SK-N-SH (cell line): ENCODE measurements around the gene PLA2G2D. TPM values are rescaled to one million over a fixed set of nuclear protein-coding genes. Genes with fewer than 3 reads are reported as not detected.

ENCODE experiments used
- CTCF ChIA-PET: fragments of 300-600, 350-600 bp; formaldehyde crosslinking; extraction: SDS; loops from one replicate; lab custom pipeline; 2021; lab: Yijun Ruan, JAX
- POLR2A ChIA-PET: fragments of 350-600 bp; sonication (Branson Sonifier 250); formaldehyde crosslinking; extraction: SDS; loops from one replicate; lab custom pipeline; 2020; ENCODE audit warnings: antibody characterized with exemption, inconsistent platforms; lab: Yijun Ruan, JAX
- DNase-seq: peaks from one replicate; pipeline ENCODE4 v3.0.0; 2012
- H2AFZ ChIP-seq: fragments of 200-600 bp; sonication (generic); 2 replicates; pipeline ENCODE4 v1.8.1; 2016; ENCODE audit warnings: antibody characterized with exemption, mild to moderate bottlenecking, low read depth
- H3F3A ChIP-seq: fragments of 200-600 bp; sonication (generic); replicated peaks from 2 replicates; pipeline ENCODE3; 2016; ENCODE audit warnings: antibody characterized with exemption, mild to moderate bottlenecking; ENCODE audit not compliant: insufficient read depth
- H3K27ac ChIP-seq, 2 experiments: fragments of 200-500 bp in 1 of 2; fragments of 200-600 bp in 1 of 2; sonication (Bioruptor generic) in 1 of 2; sonication (generic), shearing (Covaris generic) in 1 of 2; 2 replicates each; pipeline versions ENCODE4 v1.5.1 to v1.6.1; 2014 to 2016; ENCODE audit warnings: low read depth in 2 of 2, inconsistent platforms in 1 of 2, low read length in 1 of 2, mild to moderate bottlenecking in 1 of 2, mixed read lengths in 1 of 2
- H3K27me3 ChIP-seq: fragments of 200-600 bp; sonication (generic), shearing (Covaris generic); 2 replicates; pipeline ENCODE4 v1.6.1; 2016; ENCODE audit warnings: mixed run types; ENCODE audit not compliant: insufficient read depth
- H3K36me3 ChIP-seq, 2 experiments: fragments of 200-500 bp in 1 of 2; fragments of 200-600 bp in 1 of 2; sonication (Bioruptor generic) in 1 of 2; sonication (generic) in 1 of 2; replicated peaks in 1 of 2; 2 replicates each; pipeline versions ENCODE3 to v1.5.1; 2014 to 2016; ENCODE audit warnings: low read length in 1 of 2, mild to moderate bottlenecking in 1 of 2; ENCODE audit not compliant: insufficient read depth in 2 of 2, control insufficient read depth in 1 of 2
- H3K4me1 ChIP-seq, 2 experiments: fragments of 200-500 bp in 1 of 2; fragments of 200-600 bp in 1 of 2; sonication (Bioruptor generic) in 1 of 2; sonication (generic), shearing (Covaris generic) in 1 of 2; 2 replicates each; pipeline versions ENCODE4 v1.5.1 to v1.6.1; 2014 to 2016; ENCODE audit warnings: low read depth in 1 of 2, low read length in 1 of 2, mixed run types in 1 of 2; ENCODE audit not compliant: insufficient read depth in 2 of 2, control insufficient read depth in 1 of 2
- H3K4me2 ChIP-seq: fragments of 200-600 bp; sonication (generic), shearing (Covaris generic); 2 replicates; pipeline ENCODE4 v1.6.1; 2017; ENCODE audit warnings: mixed run types
- H3K4me3 ChIP-seq, 2 experiments: fragments of 200-500 bp in 1 of 2; fragments of 200-600 bp in 1 of 2; sonication (Bioruptor generic) in 1 of 2; sonication (generic), shearing (Covaris generic) in 1 of 2; 2 replicates each; pipeline versions ENCODE4 v1.5.1 to v1.8.1; 2014 to 2016; ENCODE audit warnings: low read depth in 2 of 2, inconsistent platforms in 1 of 2, low read length in 1 of 2, mild to moderate bottlenecking in 1 of 2, mixed read lengths in 1 of 2, moderate library complexity in 1 of 2
- H3K79me2 ChIP-seq: fragments of 200-600 bp; sonication (generic); 2 replicates; pipeline ENCODE4 v1.8.1; 2017; ENCODE audit warnings: mild to moderate bottlenecking; ENCODE audit not compliant: insufficient read depth
- H3K9ac ChIP-seq: fragments of 200-600 bp; sonication (generic); 2 replicates; pipeline ENCODE4 v1.6.1; 2017; ENCODE audit warnings: mixed run types
- H3K9me2 ChIP-seq: fragments of 200-600 bp; sonication (generic); 2 replicates; pipeline ENCODE4 v1.6.1; 2017; ENCODE audit warnings: mixed run types
- H3K9me3 ChIP-seq: fragments of 200-600 bp; sonication (generic); 2 replicates; pipeline ENCODE4 v1.6.1; 2017; ENCODE audit warnings: mixed run types, mild to moderate bottlenecking, moderate library complexity
- H4K20me1 ChIP-seq: fragments of 200-600 bp; sonication (generic); 2 replicates; pipeline ENCODE4 v1.6.1; 2017; ENCODE audit warnings: mild to moderate bottlenecking, mixed run types; ENCODE audit not compliant: insufficient read depth
- EZH2phosphoT487 ChIP-seq: fragments of 200-600 bp; sonication (generic); IDR thresholded peaks from 2 replicates; pipeline ENCODE4 v1.6.1; 2017; ENCODE audit warnings: low read depth, mixed run types, mild to moderate bottlenecking, antibody characterized with exemption, moderate library complexity, borderline replicate concordance
- FOSL2 ChIP-seq: IDR thresholded peaks from 2 replicates; pipeline ENCODE4 v1.4.0; 2012; ENCODE audit warnings: low read depth, mild to moderate bottlenecking, moderate library complexity, borderline replicate concordance
- FOXM1 ChIP-seq: IDR thresholded peaks from 2 replicates; pipeline ENCODE4 v1.4.0; 2012; ENCODE audit warnings: low read depth, mild to moderate bottlenecking
- RCOR1 ChIP-seq: fragments of 150-350 bp; IDR thresholded peaks from 2 replicates; pipeline ENCODE4 v1.6.1; 2017; ENCODE audit warnings: antibody characterized with exemption, low read length
- RFX5 ChIP-seq: IDR thresholded peaks from 2 replicates; pipeline ENCODE4 v1.6.1; 2012; ENCODE audit warnings: mild to moderate bottlenecking, improper control_type of control experiment, low read length
- SMC3 ChIP-seq: IDR thresholded peaks from 2 replicates; pipeline ENCODE4 v1.6.1; 2012; ENCODE audit warnings: low read depth, low read length, improper control_type of control experiment
- TAF1 ChIP-seq: IDR thresholded peaks from 2 replicates; pipeline ENCODE4 v1.6.1; 2012; ENCODE audit warnings: low read depth, mild to moderate bottlenecking, low read length, moderate library complexity, borderline replicate concordance
- WGBS: methylation state at CpG from one replicate; pipeline ENCODE4 v1.1.6; 2017; ENCODE audit warnings: low lambda C conversion rate; 5-methylcytosine and 5-hydroxymethylcytosine counted together
- polyA plus RNA-seq, 3 experiments: library from polyadenylated mRNA; depleted of rRNA; stranded (reverse); fragments of >200 nt; gene quantifications; 2 replicates each; pipeline ENCODE4 v1.2.3, GENCODE V29; 2012
- TF ChIP-seq, protein P1 (sequence below): fragments of 150-350 bp; IDR thresholded peaks from 2 replicates; pipeline ENCODE4 v1.6.1; 2016; ENCODE audit warnings: mild to moderate bottlenecking, low read depth, low read length
- TF ChIP-seq, protein P2 (sequence below): IDR thresholded peaks from 2 replicates; pipeline ENCODE4 v1.6.1; 2012; ENCODE audit warnings: mild to moderate bottlenecking, low read depth, low read length, moderate library complexity
- TF ChIP-seq, protein P3 (sequence below): fragments of 200-600 bp; sonication (generic); IDR thresholded peaks from 2 replicates; pipeline ENCODE4 v1.6.1; 2017; ENCODE audit warnings: antibody characterized with exemption, mild to moderate bottlenecking, moderate library complexity
- TF ChIP-seq, protein P4 (sequence below): fragments of 150-350 bp; IDR thresholded peaks from 2 replicates; pipeline ENCODE4 v1.6.1; 2017; ENCODE audit warnings: antibody characterized with exemption, low read length, low read depth, borderline replicate concordance

The PLA2G2D gene
- polyA plus RNA-seq, 1 of the 3 experiments (the other 2 are of a cell fraction) = not detected

DNA sequence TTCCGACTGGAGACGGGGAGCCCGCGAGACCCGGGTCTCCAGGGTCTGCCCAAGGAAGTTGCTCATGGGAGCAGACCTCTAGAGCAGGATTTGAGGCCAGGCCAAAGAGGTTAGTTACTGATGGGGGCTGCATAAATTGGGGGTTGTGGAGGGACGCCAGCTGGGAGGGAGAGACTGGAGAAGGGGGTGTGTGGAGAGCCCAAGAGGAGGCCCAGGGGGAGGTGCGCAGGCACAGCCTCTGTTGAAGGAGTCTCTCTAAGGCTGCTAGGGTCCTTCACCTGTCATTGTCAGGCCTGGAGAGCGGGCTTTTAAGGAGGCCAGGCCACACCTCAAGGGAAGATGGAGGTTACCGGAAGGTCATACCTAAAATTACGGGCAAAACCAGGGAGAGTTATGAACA, 49.0 kb downstream of the PLA2G2D start:
- H4K20me1 ChIP-seq = no peaks in the 10 kb centered on the region
- H3K4me1 ChIP-seq = no peaks in the 10 kb centered on the region
- POLR2A ChIA-PET = no interaction called here
- no peak for TF ChIP-seq EZH2phosphoT487
- no peak for TF ChIP-seq RCOR1
- H3K36me3 ChIP-seq = no peaks in the 10 kb centered on the region
- CTCF ChIA-PET = interaction anchor here (0.7 kb wide), 1 partner anchor 96 kb away, joined by 4 read pairs; no protein-coding TSS in a partner anchor
- H3K9me3 ChIP-seq = no peaks in the 10 kb centered on the region
- H3K4me3 ChIP-seq = no peak overlapping the region
- no peaks in the 10 kb centered on the region for H3K79me2 ChIP-seq
- no peaks in the 10 kb centered on the region for H3F3A ChIP-seq
- no peak overlapping the region for H2AFZ ChIP-seq
- peaks cover 2% of the 10 kb centered on the region; the same call in 1 of the 2 replicates for H3K27me3 ChIP-seq
- no peaks in the 10 kb centered on the region for H3K9me2 ChIP-seq
- no peak overlapping the region for H3K9ac ChIP-seq
- no peak overlapping the region for H3K27ac ChIP-seq
- DNase-seq = no peak
- 74% methylated on average over 10 of the region's 10 CpGs for WGBS
- H3K4me2 ChIP-seq = no peak overlapping the region

DNA sequence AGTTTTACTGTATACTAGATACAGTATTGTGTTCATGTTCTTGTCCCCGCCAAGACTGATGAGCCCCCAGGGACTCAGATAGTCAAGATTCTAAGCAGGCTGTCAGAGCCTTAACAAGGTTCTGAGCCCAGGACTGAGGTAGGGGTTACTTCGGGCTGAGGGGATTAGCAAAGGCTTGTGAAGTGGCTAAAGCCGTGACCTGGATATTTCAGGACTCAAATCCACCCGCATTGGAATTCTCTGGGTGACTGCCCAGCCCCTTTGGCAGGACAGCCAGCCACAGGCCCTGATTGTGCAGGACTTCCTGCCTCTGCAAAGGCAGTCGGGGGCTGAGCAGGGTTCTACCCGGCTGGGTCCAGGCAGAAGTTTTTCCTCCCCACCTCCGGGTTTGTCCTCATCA, 49.5 kb downstream of the PLA2G2D start, which contains the start of gene PLA2G5:
Gene PLA2G5, plus strand, starts transcription at position 321 of the 400 bp plus-strand sequence. CDS start 14,637 bp downstream, outside the sequence.
- Histone ChIP-seq H3K4me2 (no peak within 1 kb of the TSS), H3K9ac (no peak within 1 kb of the TSS), H3K27me3 (no peaks in the 10 kb centered on the region; the same call in 1 of the 2 replicates), H3K27ac (no peak within 1 kb of the TSS), H3K9me2 (no peaks in the 10 kb centered on the region), H2AFZ (no peak within 1 kb of the TSS), H3K9me3 (no peaks in the 10 kb centered on the region), H3K36me3 (no peaks in the 10 kb centered on the region), H4K20me1 (no peaks in the 10 kb centered on the region), H3K4me3 (no peak within 1 kb of the TSS), H3K79me2 (no peaks in the 10 kb centered on the region), H3K4me1 (no peaks in the 10 kb centered on the region)
- no peak for DNase-seq
- POLR2A ChIA-PET = no interaction called here
- CTCF ChIA-PET = no interaction called here
- TF ChIP-seq FOSL2 = no peak
- TF ChIP-seq, protein P1, sequence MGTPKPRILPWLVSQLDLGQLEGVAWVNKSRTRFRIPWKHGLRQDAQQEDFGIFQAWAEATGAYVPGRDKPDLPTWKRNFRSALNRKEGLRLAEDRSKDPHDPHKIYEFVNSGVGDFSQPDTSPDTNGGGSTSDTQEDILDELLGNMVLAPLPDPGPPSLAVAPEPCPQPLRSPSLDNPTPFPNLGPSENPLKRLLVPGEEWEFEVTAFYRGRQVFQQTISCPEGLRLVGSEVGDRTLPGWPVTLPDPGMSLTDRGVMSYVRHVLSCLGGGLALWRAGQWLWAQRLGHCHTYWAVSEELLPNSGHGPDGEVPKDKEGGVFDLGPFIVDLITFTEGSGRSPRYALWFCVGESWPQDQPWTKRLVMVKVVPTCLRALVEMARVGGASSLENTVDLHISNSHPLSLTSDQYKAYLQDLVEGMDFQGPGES = no peak
- TF ChIP-seq, protein P2, sequence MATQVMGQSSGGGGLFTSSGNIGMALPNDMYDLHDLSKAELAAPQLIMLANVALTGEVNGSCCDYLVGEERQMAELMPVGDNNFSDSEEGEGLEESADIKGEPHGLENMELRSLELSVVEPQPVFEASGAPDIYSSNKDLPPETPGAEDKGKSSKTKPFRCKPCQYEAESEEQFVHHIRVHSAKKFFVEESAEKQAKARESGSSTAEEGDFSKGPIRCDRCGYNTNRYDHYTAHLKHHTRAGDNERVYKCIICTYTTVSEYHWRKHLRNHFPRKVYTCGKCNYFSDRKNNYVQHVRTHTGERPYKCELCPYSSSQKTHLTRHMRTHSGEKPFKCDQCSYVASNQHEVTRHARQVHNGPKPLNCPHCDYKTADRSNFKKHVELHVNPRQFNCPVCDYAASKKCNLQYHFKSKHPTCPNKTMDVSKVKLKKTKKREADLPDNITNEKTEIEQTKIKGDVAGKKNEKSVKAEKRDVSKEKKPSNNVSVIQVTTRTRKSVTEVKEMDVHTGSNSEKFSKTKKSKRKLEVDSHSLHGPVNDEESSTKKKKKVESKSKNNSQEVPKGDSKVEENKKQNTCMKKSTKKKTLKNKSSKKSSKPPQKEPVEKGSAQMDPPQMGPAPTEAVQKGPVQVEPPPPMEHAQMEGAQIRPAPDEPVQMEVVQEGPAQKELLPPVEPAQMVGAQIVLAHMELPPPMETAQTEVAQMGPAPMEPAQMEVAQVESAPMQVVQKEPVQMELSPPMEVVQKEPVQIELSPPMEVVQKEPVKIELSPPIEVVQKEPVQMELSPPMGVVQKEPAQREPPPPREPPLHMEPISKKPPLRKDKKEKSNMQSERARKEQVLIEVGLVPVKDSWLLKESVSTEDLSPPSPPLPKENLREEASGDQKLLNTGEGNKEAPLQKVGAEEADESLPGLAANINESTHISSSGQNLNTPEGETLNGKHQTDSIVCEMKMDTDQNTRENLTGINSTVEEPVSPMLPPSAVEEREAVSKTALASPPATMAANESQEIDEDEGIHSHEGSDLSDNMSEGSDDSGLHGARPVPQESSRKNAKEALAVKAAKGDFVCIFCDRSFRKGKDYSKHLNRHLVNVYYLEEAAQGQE = no peak
- no peak for TF ChIP-seq SMC3
- TF ChIP-seq RFX5 = no peak
- TF ChIP-seq TAF1 = no peak
- TF ChIP-seq, protein P3, sequence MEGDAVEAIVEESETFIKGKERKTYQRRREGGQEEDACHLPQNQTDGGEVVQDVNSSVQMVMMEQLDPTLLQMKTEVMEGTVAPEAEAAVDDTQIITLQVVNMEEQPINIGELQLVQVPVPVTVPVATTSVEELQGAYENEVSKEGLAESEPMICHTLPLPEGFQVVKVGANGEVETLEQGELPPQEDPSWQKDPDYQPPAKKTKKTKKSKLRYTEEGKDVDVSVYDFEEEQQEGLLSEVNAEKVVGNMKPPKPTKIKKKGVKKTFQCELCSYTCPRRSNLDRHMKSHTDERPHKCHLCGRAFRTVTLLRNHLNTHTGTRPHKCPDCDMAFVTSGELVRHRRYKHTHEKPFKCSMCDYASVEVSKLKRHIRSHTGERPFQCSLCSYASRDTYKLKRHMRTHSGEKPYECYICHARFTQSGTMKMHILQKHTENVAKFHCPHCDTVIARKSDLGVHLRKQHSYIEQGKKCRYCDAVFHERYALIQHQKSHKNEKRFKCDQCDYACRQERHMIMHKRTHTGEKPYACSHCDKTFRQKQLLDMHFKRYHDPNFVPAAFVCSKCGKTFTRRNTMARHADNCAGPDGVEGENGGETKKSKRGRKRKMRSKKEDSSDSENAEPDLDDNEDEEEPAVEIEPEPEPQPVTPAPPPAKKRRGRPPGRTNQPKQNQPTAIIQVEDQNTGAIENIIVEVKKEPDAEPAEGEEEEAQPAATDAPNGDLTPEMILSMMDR = no peak
- TF ChIP-seq, protein P4, sequence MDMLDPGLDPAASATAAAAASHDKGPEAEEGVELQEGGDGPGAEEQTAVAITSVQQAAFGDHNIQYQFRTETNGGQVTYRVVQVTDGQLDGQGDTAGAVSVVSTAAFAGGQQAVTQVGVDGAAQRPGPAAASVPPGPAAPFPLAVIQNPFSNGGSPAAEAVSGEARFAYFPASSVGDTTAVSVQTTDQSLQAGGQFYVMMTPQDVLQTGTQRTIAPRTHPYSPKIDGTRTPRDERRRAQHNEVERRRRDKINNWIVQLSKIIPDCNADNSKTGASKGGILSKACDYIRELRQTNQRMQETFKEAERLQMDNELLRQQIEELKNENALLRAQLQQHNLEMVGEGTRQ = no peak
- no peak for TF ChIP-seq FOXM1
- TF ChIP-seq, all 33 proteins: peak for 0
- no peaks in the 10 kb centered on the region for H3F3A ChIP-seq
- 32% methylated on average over 5 of the region's 7 CpGs for WGBS
